Osteocyte (in vitro differentiated cells): ENCODE results near the gene GRM5. TPM values are rescaled to one million over a fixed set of nuclear protein-coding genes. Genes with fewer than 3 reads are reported as not detected.
"Not testable (repeated sequence)": the region's sequence is repeated elsewhere in the genome, so short reads cannot be mapped to it uniquely, and the experiment has no call there.

Experiments
- DNase-seq: peaks from one replicate; pipeline ENCODE4 v3.0.0; 2021; ENCODE audit warnings: mixed read lengths; ENCODE audit not compliant: unreplicated experiment; ENCODE audit errors: extremely low spot score
- H3K27ac Mint-ChIP-seq: one replicate; pipeline ENCODE4 v1.8.0; 2021; ENCODE audit warnings: mild to moderate bottlenecking, mixed read lengths; ENCODE audit not compliant: unreplicated experiment
- H3K27me3 Mint-ChIP-seq: one replicate; pipeline ENCODE4 v1.8.0; 2021; ENCODE audit warnings: mixed read lengths; ENCODE audit not compliant: unreplicated experiment
- H3K36me3 Mint-ChIP-seq: one replicate; pipeline ENCODE4 v1.8.0; 2021; ENCODE audit warnings: mixed read lengths; ENCODE audit not compliant: unreplicated experiment
- H3K4me1 Mint-ChIP-seq: one replicate; pipeline ENCODE4 v1.8.0; 2021; ENCODE audit warnings: mixed read lengths; ENCODE audit not compliant: unreplicated experiment
- H3K4me3 Mint-ChIP-seq: one replicate; pipeline ENCODE4 v1.8.0; 2021; ENCODE audit warnings: mild to moderate bottlenecking, moderate library complexity, mixed read lengths; ENCODE audit not compliant: unreplicated experiment
- H3K9me3 Mint-ChIP-seq: one replicate; pipeline ENCODE4 v1.8.0; 2021; ENCODE audit warnings: mixed read lengths; ENCODE audit not compliant: unreplicated experiment
- total RNA-seq: library from RNA; stranded (reverse); gene quantifications from 2 replicates; pipeline ENCODE4 v1.2.1, GENCODE V29; 2021
- TF ChIP-seq, protein P1 (sequence below): fragments of 200-600 bp; sonication (generic); IDR thresholded peaks from 2 replicates; pipeline ENCODE4 v1.5.0; 2021; ENCODE audit warnings: antibody characterized with exemption, mild to moderate bottlenecking, moderate library complexity

The GRM5 gene
- total RNA-seq, 1 donor from 2014 or later, result 0.21 TPM

DNA sequence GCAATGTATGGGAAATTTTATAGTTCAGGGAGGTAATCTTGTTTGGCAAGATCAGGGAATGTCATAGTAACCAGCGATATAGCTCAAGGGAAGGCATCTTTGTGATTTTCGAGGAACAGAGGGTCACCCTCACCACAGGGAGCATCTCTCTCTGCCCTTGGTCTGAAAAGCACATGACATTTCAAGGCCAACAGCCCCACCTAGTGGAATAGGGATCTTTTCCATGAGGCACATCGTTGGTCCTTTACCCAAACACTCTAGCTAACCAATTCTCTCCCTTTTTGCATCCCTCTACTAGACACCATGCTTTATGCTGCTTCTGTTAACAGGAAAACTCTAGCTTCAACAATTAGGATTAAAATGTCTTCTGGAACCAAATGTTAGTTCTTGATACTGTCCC lies 179.0 kb downstream of the GRM5 start:
- DNase-seq, result no peak
- no peaks in the 10 kb centered on the region for H3K4me1 Mint-ChIP-seq
- H3K9me3 Mint-ChIP-seq, result peaks cover 18% of the 10 kb centered on the region
- no peaks in the 10 kb centered on the region for H3K27me3 Mint-ChIP-seq
- TF ChIP-seq, protein P1, sequence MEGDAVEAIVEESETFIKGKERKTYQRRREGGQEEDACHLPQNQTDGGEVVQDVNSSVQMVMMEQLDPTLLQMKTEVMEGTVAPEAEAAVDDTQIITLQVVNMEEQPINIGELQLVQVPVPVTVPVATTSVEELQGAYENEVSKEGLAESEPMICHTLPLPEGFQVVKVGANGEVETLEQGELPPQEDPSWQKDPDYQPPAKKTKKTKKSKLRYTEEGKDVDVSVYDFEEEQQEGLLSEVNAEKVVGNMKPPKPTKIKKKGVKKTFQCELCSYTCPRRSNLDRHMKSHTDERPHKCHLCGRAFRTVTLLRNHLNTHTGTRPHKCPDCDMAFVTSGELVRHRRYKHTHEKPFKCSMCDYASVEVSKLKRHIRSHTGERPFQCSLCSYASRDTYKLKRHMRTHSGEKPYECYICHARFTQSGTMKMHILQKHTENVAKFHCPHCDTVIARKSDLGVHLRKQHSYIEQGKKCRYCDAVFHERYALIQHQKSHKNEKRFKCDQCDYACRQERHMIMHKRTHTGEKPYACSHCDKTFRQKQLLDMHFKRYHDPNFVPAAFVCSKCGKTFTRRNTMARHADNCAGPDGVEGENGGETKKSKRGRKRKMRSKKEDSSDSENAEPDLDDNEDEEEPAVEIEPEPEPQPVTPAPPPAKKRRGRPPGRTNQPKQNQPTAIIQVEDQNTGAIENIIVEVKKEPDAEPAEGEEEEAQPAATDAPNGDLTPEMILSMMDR, result no peak
- no peaks in the 10 kb centered on the region for H3K36me3 Mint-ChIP-seq
- H3K4me3 Mint-ChIP-seq, result no peak overlapping the region
- no peak overlapping the region for H3K27ac Mint-ChIP-seq

DNA sequence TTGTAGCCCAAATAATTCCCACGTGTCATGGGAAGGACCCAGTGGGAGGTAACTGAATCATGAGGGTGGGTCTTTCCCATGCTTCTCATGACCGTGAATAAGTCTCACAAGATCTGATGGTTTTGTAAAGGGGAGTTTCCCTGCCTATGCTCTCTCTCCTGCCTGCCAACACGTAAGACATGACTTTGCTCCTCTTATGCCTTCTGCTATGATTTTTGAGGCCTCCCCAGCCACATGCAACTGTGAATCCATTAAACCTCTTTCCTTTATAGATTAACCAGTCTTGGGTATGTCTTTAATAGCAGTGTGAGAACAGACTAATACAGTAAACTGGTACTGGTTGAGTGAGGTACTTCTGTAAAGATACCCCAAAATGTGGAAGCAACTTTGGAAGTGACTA lies 183.0 kb downstream of the GRM5 start:
- H3K27ac Mint-ChIP-seq, H3K4me3 Mint-ChIP-seq, H3K27me3 Mint-ChIP-seq, H3K4me1 Mint-ChIP-seq, DNase-seq, H3K36me3 Mint-ChIP-seq: not testable (repeated sequence)
- H3K9me3 Mint-ChIP-seq, result peaks cover 14% of the 10 kb centered on the region

DNA sequence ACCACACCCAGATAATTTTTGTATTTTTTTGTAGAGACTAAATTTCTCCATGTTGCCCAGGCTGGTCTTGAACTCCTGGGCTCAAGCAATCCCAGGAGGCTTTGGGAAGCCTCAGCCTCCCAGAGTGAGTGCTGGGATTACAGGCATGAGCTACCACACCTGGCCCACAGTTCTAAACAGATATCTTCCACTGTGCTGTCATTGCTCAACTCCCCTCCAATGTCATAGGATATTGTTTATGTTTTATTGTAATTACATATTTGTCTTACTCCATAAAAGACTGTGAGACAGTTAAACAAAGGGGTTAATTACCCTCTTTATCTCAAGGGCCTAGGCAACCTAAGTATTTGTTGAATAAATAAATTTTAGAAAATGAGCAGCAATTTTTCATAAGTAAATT lies 204.2 kb downstream of the GRM5 start:
- no peaks in the 10 kb centered on the region for H3K36me3 Mint-ChIP-seq

DNA sequence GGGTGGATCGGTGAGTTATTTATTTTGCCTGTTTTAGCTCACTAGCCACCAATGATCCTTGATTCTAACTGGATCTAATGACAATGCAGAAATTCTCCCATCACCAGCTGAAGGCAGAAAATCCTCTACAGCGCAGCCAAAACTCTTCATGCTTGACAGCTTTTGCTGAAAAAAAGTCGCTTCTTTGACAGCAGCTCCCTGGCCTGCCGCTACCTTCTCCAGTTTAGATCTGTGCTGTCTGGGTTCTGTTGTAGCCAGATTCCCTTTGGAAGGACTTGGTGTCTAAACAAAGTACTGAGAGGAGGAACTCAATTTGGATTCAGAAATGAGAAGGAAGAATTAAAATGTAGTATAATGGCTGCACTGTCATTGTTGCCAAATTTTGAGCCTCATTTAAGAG lies 205.4 kb downstream of the GRM5 start:
- H3K4me3 Mint-ChIP-seq, H3K27me3 Mint-ChIP-seq, H3K27ac Mint-ChIP-seq, DNase-seq, H3K4me1 Mint-ChIP-seq, H3K9me3 Mint-ChIP-seq, H3K36me3 Mint-ChIP-seq: not testable (repeated sequence)

More for the DNA sequence above, 204.2 kb downstream of the GRM5 start:
- H3K4me1 Mint-ChIP-seq, result no peaks in the 10 kb centered on the region
- no peak overlapping the region for H3K27ac Mint-ChIP-seq
- no peak overlapping the region for H3K4me3 Mint-ChIP-seq
- TF ChIP-seq, protein P1, result no peak
- no peak for DNase-seq
- H3K9me3 Mint-ChIP-seq, result no peaks in the 10 kb centered on the region
- no peaks in the 10 kb centered on the region for H3K27me3 Mint-ChIP-seq

DNA sequence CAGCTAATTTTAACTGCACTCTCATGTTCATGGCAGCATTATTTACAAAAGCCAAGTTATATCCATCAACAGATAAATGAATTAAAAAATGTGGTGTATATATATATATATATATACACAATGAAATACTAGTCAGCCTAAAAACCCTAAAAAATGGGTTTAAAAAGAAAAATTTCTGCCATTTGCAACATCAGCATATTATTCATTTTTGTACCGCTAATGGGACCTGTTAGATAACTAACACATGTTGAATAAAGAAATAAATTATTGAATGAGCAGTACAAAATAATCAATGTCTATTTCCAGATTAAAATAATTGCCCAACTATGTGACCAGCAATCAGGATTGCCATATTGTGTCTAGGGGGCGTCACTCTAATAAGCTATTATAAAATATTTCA lies 211.8 kb downstream of the GRM5 start:
- not testable (repeated sequence) for H3K9me3 Mint-ChIP-seq, DNase-seq, H3K36me3 Mint-ChIP-seq, H3K4me3 Mint-ChIP-seq, H3K4me1 Mint-ChIP-seq, H3K27me3 Mint-ChIP-seq, H3K27ac Mint-ChIP-seq

DNA sequence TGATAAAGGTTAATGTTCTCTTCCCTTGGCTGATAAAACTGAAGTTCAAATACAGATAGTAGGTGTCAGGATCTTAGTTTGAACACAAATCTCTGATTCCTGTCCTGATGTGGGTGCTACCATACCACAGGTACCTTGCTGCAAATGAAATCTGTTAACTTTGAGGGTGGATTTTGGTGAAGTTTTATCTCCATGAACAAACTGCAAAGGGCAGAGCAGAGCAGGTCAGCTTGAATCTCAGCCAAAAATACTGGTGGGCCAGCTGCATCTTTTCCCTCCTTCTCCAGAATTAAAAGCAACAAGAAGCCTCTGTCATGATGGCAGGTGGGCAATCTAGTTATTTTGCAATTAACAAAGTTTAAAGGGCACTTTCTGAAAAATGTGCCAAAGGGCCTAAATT lies 214.2 kb downstream of the GRM5 start:
- DNase-seq, H3K9me3 Mint-ChIP-seq, H3K4me3 Mint-ChIP-seq, H3K4me1 Mint-ChIP-seq, H3K36me3 Mint-ChIP-seq, H3K27ac Mint-ChIP-seq, H3K27me3 Mint-ChIP-seq: not testable (repeated sequence)

DNA sequence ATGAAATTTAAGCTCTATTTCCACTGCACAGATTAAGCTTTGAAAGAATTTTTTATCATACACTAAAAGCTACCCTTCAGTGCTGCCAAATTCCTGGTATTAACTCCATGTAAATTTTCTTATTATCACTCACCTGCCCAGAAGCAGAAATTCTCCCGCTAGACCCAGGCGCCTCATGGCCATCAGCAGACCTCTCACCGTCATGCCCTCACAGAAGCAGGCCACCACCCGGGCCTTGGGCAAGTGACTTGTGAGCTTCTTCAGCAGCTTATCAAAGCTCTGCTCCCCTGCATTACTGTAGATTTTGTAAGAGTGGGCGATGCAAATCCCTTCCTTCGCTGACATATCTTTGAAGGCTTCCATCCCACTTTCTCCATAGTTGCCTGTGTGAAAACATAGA lies 216.0 kb downstream of the GRM5 start:
- DNase-seq, result peak; percentile 72
- H3K27me3 Mint-ChIP-seq, H3K27ac Mint-ChIP-seq, H3K4me1 Mint-ChIP-seq, H3K4me3 Mint-ChIP-seq, H3K36me3 Mint-ChIP-seq, H3K9me3 Mint-ChIP-seq: not testable (repeated sequence)

DNA sequence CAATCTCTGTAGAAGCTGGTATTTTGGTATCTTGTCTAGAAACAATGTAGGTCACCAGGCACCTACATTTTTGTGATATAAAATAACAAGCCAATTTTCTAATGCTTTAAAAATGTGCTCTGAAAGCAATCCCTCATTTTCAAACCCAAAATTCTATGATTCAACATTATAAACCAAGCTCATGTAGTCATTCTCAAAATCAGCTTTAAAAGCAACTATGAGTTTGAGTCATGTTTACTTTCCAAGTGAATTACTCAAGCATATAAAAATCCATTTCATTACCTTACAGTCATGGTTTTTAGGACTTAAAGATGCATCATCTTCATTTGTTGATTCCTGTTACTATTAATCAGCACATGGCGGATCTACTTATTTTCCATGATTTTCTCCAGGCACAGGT lies 216.4 kb downstream of the GRM5 start:
- H3K27me3 Mint-ChIP-seq, result no peaks in the 10 kb centered on the region
- DNase-seq, result no peak
- H3K4me1 Mint-ChIP-seq, result no peaks in the 10 kb centered on the region
- TF ChIP-seq, protein P1, result no peak
- no peaks in the 10 kb centered on the region for H3K9me3 Mint-ChIP-seq
- H3K27ac Mint-ChIP-seq, result no peak overlapping the region
- no peak overlapping the region for H3K4me3 Mint-ChIP-seq
- no peaks in the 10 kb centered on the region for H3K36me3 Mint-ChIP-seq

DNA sequence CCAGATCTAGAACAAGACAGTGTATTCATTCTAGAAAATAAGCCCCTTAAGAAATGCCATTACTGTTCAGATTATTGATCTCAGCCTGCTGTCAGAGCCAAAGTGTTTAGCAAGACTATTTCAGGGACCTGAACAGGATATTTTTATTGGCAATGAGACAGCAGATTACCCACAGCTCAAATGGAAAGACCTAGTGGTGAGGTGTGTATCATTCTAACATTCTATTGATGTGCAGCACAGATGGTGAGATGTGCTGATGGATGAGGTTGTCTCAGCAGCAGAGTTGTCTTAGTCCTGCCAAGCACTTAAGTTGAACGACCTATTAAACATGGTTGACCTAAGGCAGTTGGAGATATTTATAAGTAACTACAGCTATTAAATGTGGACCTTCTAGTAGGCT lies 219.5 kb downstream of the GRM5 start:
- DNase-seq, H3K27ac Mint-ChIP-seq, H3K4me3 Mint-ChIP-seq, H3K9me3 Mint-ChIP-seq, H3K4me1 Mint-ChIP-seq, H3K36me3 Mint-ChIP-seq, H3K27me3 Mint-ChIP-seq: not testable (repeated sequence)

DNA sequence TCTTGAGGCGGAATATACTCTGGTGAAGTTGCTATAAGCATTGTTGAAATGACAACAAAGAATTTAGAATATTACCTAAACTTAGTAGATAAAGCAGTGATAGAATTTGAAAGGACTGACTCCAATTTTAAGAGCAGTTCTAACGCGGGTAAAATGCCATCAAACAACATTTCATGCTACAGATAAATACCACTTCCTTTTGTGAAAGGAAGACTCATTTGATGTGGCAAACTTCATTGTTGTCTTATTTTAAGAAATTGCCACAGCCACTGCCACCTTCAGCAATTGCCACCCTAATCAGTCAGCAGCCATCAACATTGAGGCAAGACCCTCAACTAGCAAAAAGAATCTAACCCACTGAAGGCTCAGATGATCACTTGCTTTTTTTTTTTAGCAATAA lies 220.8 kb downstream of the GRM5 start:
- not testable (repeated sequence) for H3K4me3 Mint-ChIP-seq, H3K4me1 Mint-ChIP-seq, H3K9me3 Mint-ChIP-seq, DNase-seq, H3K36me3 Mint-ChIP-seq, H3K27ac Mint-ChIP-seq, H3K27me3 Mint-ChIP-seq
